CD14-positive monocyte (primary cell): Measurements from ENCODE around the gene LCE1E. TPM values are rescaled to one million over a fixed set of nuclear protein-coding genes. Genes with fewer than 3 reads are reported as not detected.

Source experiments
- DNase-seq, 3 donors: peaks; one replicate each; pipeline ENCODE4 v3.0.0-alpha.2; 2011 to 2022
- H2AFZ ChIP-seq: 2 replicates; pipeline ENCODE4 v1.6.0; 2012; ENCODE audit warnings: mild to moderate bottlenecking, low read depth, low read length, inconsistent platforms; ENCODE audit not compliant: insufficient read depth, poor library complexity, severe bottlenecking
- H3K27ac ChIP-seq, 2 donors: 1 replicate in 1 of 2; 2 replicates in 1 of 2; pipeline ENCODE4 v1.5.1; 2012 to 2013; ENCODE audit warnings: low read length in 2 of 2, control low read depth in 1 of 2, inconsistent platforms in 1 of 2, low read depth in 1 of 2, mild to moderate bottlenecking in 1 of 2
- H3K27me3 ChIP-seq, 2 donors: one replicate each; pipeline versions ENCODE4 v1.6.0 to v1.6.1; 2011 to 2013; ENCODE audit warnings: low read length in 2 of 2; ENCODE audit not compliant: control insufficient read depth in 2 of 2, insufficient read depth in 2 of 2
- H3K36me3 ChIP-seq, 2 donors: replicated peaks in 1 of 2; 1 replicate in 1 of 2; 2 replicates in 1 of 2; pipeline versions ENCODE4 v1.5.1 to v1.6.1; 2012 to 2013; ENCODE audit warnings: low read length in 2 of 2, control low read depth in 1 of 2, inconsistent platforms in 1 of 2, mild to moderate bottlenecking in 1 of 2; ENCODE audit not compliant: insufficient read depth in 2 of 2, control insufficient read depth in 1 of 2
- H3K4me1 ChIP-seq, 2 donors: 1 replicate in 1 of 2; 2 replicates in 1 of 2; pipeline versions ENCODE4 v1.5.1 to v1.6.1; 2012 to 2013; ENCODE audit warnings: low read length in 2 of 2, control low read depth in 1 of 2, inconsistent platforms in 1 of 2, mild to moderate bottlenecking in 1 of 2, moderate library complexity in 1 of 2; ENCODE audit not compliant: insufficient read depth in 2 of 2, control insufficient read depth in 1 of 2
- H3K4me2 ChIP-seq: replicated peaks from 2 replicates; pipeline ENCODE3; 2012; ENCODE audit warnings: low read length, moderate library complexity, mild to moderate bottlenecking; ENCODE audit not compliant: poor library complexity, severe bottlenecking; ENCODE audit errors: extremely low read depth
- H3K4me3 ChIP-seq, 3 experiments: fragments of 200-600 bp in 1 of 3; sonication (generic) in 1 of 3; replicated peaks in 1 of 3; 1 replicate in 2 of 3; 2 replicates in 1 of 3; pipeline ENCODE4 v1.5.1; 2011 to 2013; ENCODE audit warnings: low read length in 3 of 3, mild to moderate bottlenecking in 3 of 3, control low read depth in 2 of 3, low read depth in 2 of 3, inconsistent platforms in 1 of 3, moderate library complexity in 1 of 3
- H3K79me2 ChIP-seq: 2 replicates; pipeline ENCODE4 v1.6.0; 2012; ENCODE audit warnings: mild to moderate bottlenecking, control low read depth, inconsistent platforms, low read length, moderate library complexity; ENCODE audit not compliant: insufficient read depth
- H3K9ac ChIP-seq: 2 replicates; pipeline ENCODE4 v1.6.0; 2017; ENCODE audit warnings: low read length, mild to moderate bottlenecking; ENCODE audit not compliant: insufficient read depth, poor library complexity, severe bottlenecking
- H3K9me3 ChIP-seq, 2 donors: replicated peaks in 1 of 2; 1 replicate in 1 of 2; 2 replicates in 1 of 2; pipeline versions ENCODE4 v1.5.1 to v1.6.1; 2012 to 2013; ENCODE audit warnings: low read length in 2 of 2, control low read depth in 1 of 2; ENCODE audit not compliant: control insufficient read depth in 1 of 2, insufficient read depth in 1 of 2
- H4K20me1 ChIP-seq: 2 replicates; pipeline ENCODE4 v1.6.0; 2012; ENCODE audit warnings: mild to moderate bottlenecking, low read length, control low read depth, moderate library complexity; ENCODE audit not compliant: insufficient read depth
- H3K27ac Mint-ChIP-seq, 7 donors: one replicate each; pipeline ENCODE4 v1.8.0; 2020; ENCODE audit warnings: mild to moderate bottlenecking in 7 of 7, mixed read lengths in 7 of 7, moderate library complexity in 6 of 7, inconsistent platforms in 2 of 7
- H3K27me3 Mint-ChIP-seq, 3 donors: one replicate each; pipeline ENCODE4 v1.8.0; 2021 to 2022; ENCODE audit warnings: low read depth in 3 of 3, mild to moderate bottlenecking in 3 of 3, mixed read lengths in 3 of 3, moderate library complexity in 3 of 3, inconsistent platforms in 1 of 3
- H3K36me3 Mint-ChIP-seq, 2 donors: one replicate each; pipeline ENCODE4 v1.8.0; 2020; ENCODE audit warnings: mixed read lengths in 2 of 2, inconsistent platforms in 1 of 2, mild to moderate bottlenecking in 1 of 2
- H3K4me1 Mint-ChIP-seq: one replicate; pipeline ENCODE4 v1.8.0; 2020; ENCODE audit warnings: mild to moderate bottlenecking, mixed read lengths
- H3K4me3 Mint-ChIP-seq, 2 donors: one replicate each; pipeline ENCODE4 v1.8.0; 2020; ENCODE audit warnings: mild to moderate bottlenecking in 2 of 2, mixed read lengths in 2 of 2, moderate library complexity in 1 of 2
- H3K9me3 Mint-ChIP-seq, 7 donors: one replicate each; pipeline ENCODE4 v1.8.0; 2020 to 2022; ENCODE audit warnings: mixed read lengths in 7 of 7, mild to moderate bottlenecking in 6 of 7, moderate library complexity in 6 of 7, inconsistent platforms in 2 of 7
- CTCF ChIP-seq: fragments of 200-600 bp; IDR thresholded peaks from one replicate; pipeline ENCODE4 v1.8.0; 2022; ENCODE audit warnings: antibody characterized with exemption, mild to moderate bottlenecking
- WGBS: methylation state at CpG from one replicate; pipeline ENCODE4 v1.1.5; 2013; ENCODE audit warnings: missing lambda C conversion rate; ENCODE audit not compliant: insufficient coverage; 5-methylcytosine and 5-hydroxymethylcytosine counted together
- intact Hi-C, 2 donors: fragments of 100-400 bp; cut with micrococcal nuclease; formaldehyde crosslinking; loops; one replicate each; pipeline versions ENCODE4 v1.15.0 to v1.15.1; 2023
- polyA plus RNA-seq, 3 donors: library from polyadenylated mRNA; depleted of rRNA in 1 of 3; unstranded in 2 of 3; stranded (reverse) in 1 of 3; fragments of 300-500 nt in 2 of 3; fragments of >200 nt in 1 of 3; fragmentation: Illumina TruSeq in 2 of 3; gene quantifications; 1 replicate in 2 of 3; 2 replicates in 1 of 3; pipeline ENCODE4 v1.2.3, GENCODE V29; 2012 to 2021

LCE1E gene
- polyA plus RNA-seq, 3 donors, result not detected

- Mint-ChIP-seq H3K4me1 (no peaks in the 10 kb centered on the region), H3K4me3 (no peak overlapping the region), H3K36me3 (no peaks in the 10 kb centered on the region), H3K9me3 (peaks cover 0 to 23% (median 6%) of the 10 kb centered on the region in 7 donors), H3K27me3 (peaks cover 2 to 10% (median 4%) of the 10 kb centered on the region in 3 donors), H3K27ac (no peak overlapping the region)
- Histone ChIP-seq H2AFZ (no peak overlapping the region), H3K36me3 (no peaks in the 10 kb centered on the region), H3K4me2 (no peak overlapping the region), H3K27ac (no peak overlapping the region), H3K4me1 (no peaks in the 10 kb centered on the region), H3K27me3 (no peaks in the 10 kb centered on the region), H3K9me3 (no peaks in the 10 kb centered on the region), H3K79me2 (no peaks in the 10 kb centered on the region), H4K20me1 (no peaks in the 10 kb centered on the region), H3K4me3 (no peak overlapping the region), H3K9ac (no peak overlapping the region)
- DNase-seq, result no peak
- intact Hi-C loops, result no loop called here
- 50% methylated on average over 1 of the region's 2 CpGs for WGBS
- TF ChIP-seq CTCF, result no peak
Measured at GRCh38 chr1:152836870-152837269, 50.8 kb downstream of the LCE1E start.

Other genes starting within 250 kb of the LCE1E start
- gene LCE3E, start 219.5 kb upstream of the LCE1E start, polyA plus RNA-seq, result not detected
- not detected for gene LCE3D, start 205.7 kb upstream of the LCE1E start, polyA plus RNA-seq
- not detected for gene LCE3C, start 186.0 kb upstream of the LCE1E start, polyA plus RNA-seq
- not detected for gene LCE3B, start 172.4 kb upstream of the LCE1E start, polyA plus RNA-seq
- not detected for gene LCE3A, start 163.2 kb upstream of the LCE1E start, polyA plus RNA-seq
- gene LCE2D, start 122.9 kb upstream of the LCE1E start, polyA plus RNA-seq, result not detected
- gene LCE2C, start 111.0 kb upstream of the LCE1E start, polyA plus RNA-seq, result not detected
- not detected for gene LCE2B, start 100.1 kb upstream of the LCE1E start, polyA plus RNA-seq
- gene LCE2A, start 87.9 kb upstream of the LCE1E start, polyA plus RNA-seq, result not detected
- not detected for gene LCE4A, start 78.1 kb upstream of the LCE1E start, polyA plus RNA-seq
- not detected for gene KPRP, start 28.2 kb upstream of the LCE1E start, polyA plus RNA-seq
- gene LCE1F, start 11.1 kb upstream of the LCE1E start, polyA plus RNA-seq, result not detected
- not detected for gene LCE1D, start 10.5 kb downstream of the LCE1E start, polyA plus RNA-seq
- not detected for gene LCE1C, start 20.4 kb downstream of the LCE1E start, polyA plus RNA-seq
- gene LCE1B, start 25.7 kb downstream of the LCE1E start, polyA plus RNA-seq, result not detected
- gene LCE1A, start 41.2 kb downstream of the LCE1E start, polyA plus RNA-seq, result not detected
- gene LCE6A, start 56.6 kb downstream of the LCE1E start, polyA plus RNA-seq, result not detected
- gene LCE7A, start 73.7 kb downstream of the LCE1E start, polyA plus RNA-seq, result not detected
- gene SMCP, start 92.1 kb downstream of the LCE1E start, polyA plus RNA-seq, result not detected
- not detected for gene IVL, start 122.3 kb downstream of the LCE1E start, polyA plus RNA-seq
- gene SPRR5, start 160.9 kb downstream of the LCE1E start, polyA plus RNA-seq, result not detected
- gene SPRR4, start 184.4 kb downstream of the LCE1E start, polyA plus RNA-seq, result not detected
- gene SPRR1A, start 197.8 kb downstream of the LCE1E start, polyA plus RNA-seq, result not detected
- not detected for gene SPRR3, start 215.5 kb downstream of the LCE1E start, polyA plus RNA-seq
- gene SPRR1B, start 244.9 kb downstream of the LCE1E start, polyA plus RNA-seq, result not detected